ENCODE measurements around the gene SMIM7. TPM values are rescaled to one million over a fixed set of nuclear protein-coding genes. Genes with fewer than 3 reads are reported as not detected.

Gene SMIM7
- total and polyA plus RNA-seq, 2 of the 13 experiments (the other 11 are each of a cell fraction or from before 2014, with no cell fraction given): 55.7 to 74.9 TPM

DNA sequence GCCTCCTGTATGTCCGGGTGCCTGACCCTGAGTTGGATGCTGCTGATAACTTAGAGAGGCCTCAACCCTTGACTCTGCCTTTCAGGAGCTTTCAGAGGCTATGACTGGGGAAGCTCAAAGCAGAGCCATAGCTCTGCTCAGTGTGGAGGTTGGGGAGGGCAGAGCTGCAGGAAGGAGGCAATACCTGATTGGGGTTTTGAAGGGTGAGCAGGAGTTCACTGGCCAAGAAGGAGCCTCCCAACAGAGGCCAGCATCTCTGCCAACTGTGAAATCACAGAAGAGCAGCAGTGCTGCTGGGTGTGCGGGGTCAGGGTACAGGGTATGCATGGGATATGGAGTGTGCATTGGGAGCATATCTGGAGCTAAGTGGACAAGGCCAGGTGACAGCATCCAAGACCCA is 22.6 kb upstream of the SMIM7 start (continued):
- TF ChIP-seq, protein P1, sequence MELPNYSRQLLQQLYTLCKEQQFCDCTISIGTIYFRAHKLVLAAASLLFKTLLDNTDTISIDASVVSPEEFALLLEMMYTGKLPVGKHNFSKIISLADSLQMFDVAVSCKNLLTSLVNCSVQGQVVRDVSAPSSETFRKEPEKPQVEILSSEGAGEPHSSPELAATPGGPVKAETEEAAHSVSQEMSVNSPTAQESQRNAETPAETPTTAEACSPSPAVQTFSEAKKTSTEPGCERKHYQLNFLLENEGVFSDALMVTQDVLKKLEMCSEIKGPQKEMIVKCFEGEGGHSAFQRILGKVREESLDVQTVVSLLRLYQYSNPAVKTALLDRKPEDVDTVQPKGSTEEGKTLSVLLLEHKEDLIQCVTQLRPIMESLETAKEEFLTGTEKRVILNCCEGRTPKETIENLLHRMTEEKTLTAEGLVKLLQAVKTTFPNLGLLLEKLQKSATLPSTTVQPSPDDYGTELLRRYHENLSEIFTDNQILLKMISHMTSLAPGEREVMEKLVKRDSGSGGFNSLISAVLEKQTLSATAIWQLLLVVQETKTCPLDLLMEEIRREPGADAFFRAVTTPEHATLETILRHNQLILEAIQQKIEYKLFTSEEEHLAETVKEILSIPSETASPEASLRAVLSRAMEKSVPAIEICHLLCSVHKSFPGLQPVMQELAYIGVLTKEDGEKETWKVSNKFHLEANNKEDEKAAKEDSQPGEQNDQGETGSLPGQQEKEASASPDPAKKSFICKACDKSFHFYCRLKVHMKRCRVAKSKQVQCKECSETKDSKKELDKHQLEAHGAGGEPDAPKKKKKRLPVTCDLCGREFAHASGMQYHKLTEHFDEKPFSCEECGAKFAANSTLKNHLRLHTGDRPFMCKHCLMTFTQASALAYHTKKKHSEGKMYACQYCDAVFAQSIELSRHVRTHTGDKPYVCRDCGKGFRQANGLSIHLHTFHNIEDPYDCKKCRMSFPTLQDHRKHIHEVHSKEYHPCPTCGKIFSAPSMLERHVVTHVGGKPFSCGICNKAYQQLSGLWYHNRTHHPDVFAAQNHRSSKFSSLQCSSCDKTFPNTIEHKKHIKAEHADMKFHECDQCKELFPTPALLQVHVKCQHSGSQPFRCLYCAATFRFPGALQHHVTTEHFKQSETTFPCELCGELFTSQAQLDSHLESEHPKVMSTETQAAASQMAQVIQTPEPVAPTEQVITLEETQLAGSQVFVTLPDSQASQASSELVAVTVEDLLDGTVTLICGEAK (IDR thresholded peaks at IDR 0.05): no peak
- TF ChIP-seq, protein P1 (CRISPR knock-in tag; IDR thresholded peaks at IDR 0.05): no peak
- TF ChIP-seq, protein P2, sequence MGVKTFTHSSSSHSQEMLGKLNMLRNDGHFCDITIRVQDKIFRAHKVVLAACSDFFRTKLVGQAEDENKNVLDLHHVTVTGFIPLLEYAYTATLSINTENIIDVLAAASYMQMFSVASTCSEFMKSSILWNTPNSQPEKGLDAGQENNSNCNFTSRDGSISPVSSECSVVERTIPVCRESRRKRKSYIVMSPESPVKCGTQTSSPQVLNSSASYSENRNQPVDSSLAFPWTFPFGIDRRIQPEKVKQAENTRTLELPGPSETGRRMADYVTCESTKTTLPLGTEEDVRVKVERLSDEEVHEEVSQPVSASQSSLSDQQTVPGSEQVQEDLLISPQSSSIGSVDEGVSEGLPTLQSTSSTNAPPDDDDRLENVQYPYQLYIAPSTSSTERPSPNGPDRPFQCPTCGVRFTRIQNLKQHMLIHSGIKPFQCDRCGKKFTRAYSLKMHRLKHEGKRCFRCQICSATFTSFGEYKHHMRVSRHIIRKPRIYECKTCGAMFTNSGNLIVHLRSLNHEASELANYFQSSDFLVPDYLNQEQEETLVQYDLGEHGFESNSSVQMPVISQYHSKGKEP (CRISPR knock-in tag; IDR thresholded peaks at IDR 0.05): no peak
